ENCODE data around the gene RUNX1. TPM values are rescaled to one million over a fixed set of nuclear protein-coding genes. Genes with fewer than 3 reads are reported as not detected.

Gene RUNX1
- total RNA-seq, 2 experiments from 2014 or later: 49.5 to 58.8 TPM

DNA sequence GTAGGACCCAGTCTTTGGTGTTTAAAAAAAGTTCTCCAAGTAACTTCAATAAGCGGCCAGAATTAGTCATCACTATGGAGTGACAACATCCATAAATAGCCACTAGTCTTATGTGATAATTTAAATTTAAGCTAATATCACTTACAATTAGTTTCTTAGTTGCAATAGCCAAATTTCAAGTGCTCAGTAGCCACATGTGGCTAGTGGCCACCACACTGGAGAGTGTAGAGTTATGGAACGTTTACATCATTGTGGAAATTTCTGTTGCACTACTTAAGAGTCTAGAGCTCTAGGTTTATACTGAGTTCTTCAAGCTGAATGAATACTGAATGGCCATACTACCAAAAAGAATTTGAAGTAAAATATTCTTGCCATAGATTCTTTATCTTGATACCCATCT is 121.1 kb downstream of the RUNX1 start:
- no peak for ATAC-seq
- ChIA-PET CTCF (interaction anchor here (0.9 to 1.6 kb wide), 5 partner anchors 8 to 371 kb away, joined by 3 to 4 read pairs (median 3); no protein-coding TSS in a partner anchor), POLR2A (interaction anchor here (0.6 kb wide), 1 partner anchor 326 kb away, joined by 5 read pairs; no protein-coding TSS in a partner anchor)
- Mint-ChIP-seq H3K9me3 (ENCODE audit: low read depth) (no peaks in the 10 kb centered on the region), H3K4me1 (peaks cover 81% of the 10 kb centered on the region), H3K36me3 (ENCODE audit: low read depth) (peaks cover 24% of the 10 kb centered on the region), H3K27me3 (no peaks in the 10 kb centered on the region), H3K4me3 (no peak overlapping the region), H3K27ac (no peak overlapping the region)
- intact Hi-C loops (cut with DNase I, micrococcal nuclease): no loop called here
- DNase-seq: no peak

DNA sequence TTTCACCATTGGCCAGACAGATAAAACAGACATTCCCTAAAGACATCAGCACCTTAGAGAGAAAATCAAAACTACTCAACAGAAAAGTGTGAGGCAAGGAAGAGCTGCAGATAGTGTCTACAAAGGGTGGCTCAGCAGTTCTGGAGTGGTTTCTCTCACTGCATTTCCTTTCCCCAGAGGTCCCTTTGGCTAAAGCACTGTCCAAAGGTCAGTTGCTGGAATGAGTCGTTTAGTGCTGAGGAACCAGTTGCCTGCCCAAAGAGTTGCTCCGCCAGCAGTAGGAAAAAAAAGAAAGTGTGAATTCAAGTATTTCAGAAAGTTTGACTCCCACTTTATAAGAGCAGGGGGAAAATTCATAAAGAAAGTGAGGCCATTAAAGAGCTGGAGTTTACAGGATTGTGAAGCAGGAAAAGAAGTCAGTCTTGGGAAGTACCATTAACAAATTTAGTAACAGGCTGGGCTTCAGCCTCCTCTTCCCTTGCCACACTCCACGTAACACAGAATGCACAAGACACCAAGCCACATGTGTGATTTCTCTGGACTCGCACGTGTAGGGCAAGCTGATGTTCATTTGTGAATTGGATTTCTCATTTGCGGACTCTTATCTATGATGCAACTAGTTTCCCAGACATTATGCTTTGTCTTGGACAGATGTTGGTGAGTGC is 122.2 kb downstream of the RUNX1 start:
- DNase-seq (no peak), ATAC-seq (no peak)
- H3K27me3 Mint-ChIP-seq: no peaks in the 10 kb centered on the region
- no peak overlapping the region for H3K4me3 Mint-ChIP-seq
- POLR2A ChIA-PET: no interaction called here
- CTCF ChIA-PET: no interaction called here
- H3K36me3 Mint-ChIP-seq (ENCODE audit: low read depth): peaks cover 23% of the 10 kb centered on the region
- H3K4me1 Mint-ChIP-seq: peaks cover 82% of the 10 kb centered on the region
- intact Hi-C loops (cut with DNase I, micrococcal nuclease): no loop called here
- H3K9me3 Mint-ChIP-seq (ENCODE audit: low read depth): no peaks in the 10 kb centered on the region
- peak overlapping the region; percentile 34 for H3K27ac Mint-ChIP-seq

DNA sequence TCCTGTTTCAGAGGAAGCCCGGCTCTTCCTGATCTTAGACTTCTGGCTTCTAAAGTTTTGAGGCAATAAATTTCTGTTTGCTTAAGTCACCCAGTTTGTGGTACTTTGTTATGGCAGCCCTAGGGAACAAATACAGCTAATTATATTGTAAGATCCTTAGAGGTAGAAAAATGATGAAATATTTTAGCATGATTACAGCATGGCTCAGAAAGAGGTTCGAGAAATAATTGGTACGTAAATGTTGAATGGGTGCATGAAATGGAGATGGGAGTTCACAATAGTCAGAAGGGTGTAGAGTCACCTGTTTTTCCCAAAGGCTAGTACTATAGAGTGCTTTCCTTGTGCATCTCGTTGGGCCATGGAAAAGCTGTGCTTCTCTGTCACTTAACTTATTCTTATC is 123.5 kb downstream of the RUNX1 start:
- Mint-ChIP-seq H3K27ac (peak overlapping the region; percentile 37), H3K36me3 (ENCODE audit: low read depth) (peaks cover 28% of the 10 kb centered on the region), H3K4me3 (no peak overlapping the region), H3K27me3 (no peaks in the 10 kb centered on the region), H3K4me1 (peaks cover 82% of the 10 kb centered on the region), H3K9me3 (ENCODE audit: low read depth) (no peaks in the 10 kb centered on the region)
- ATAC-seq: no peak
- ChIA-PET CTCF (interaction anchor here (0.6 kb wide), 1 partner anchor 1179 kb away, joined by 5 read pairs; no protein-coding TSS in a partner anchor), POLR2A (no interaction called here)
- DNase-seq: no peak
- intact Hi-C loops (cut with DNase I, micrococcal nuclease): no loop called here

- Mint-ChIP-seq H3K27ac (peak overlapping the region; percentile 37), H3K4me1 (peaks cover 83% of the 10 kb centered on the region), H3K4me3 (no peak overlapping the region), H3K36me3 (ENCODE audit: low read depth) (peaks cover 31% of the 10 kb centered on the region), H3K27me3 (no peaks in the 10 kb centered on the region), H3K9me3 (ENCODE audit: low read depth) (no peaks in the 10 kb centered on the region)
- ATAC-seq (no peak), DNase-seq (no peak)
- ChIA-PET POLR2A (interaction anchor here (0.6 kb wide), 1 partner anchor 8 kb away, joined by 3 read pairs; no protein-coding TSS in a partner anchor), CTCF (interaction anchor here (0.6 to 1.3 kb wide), 2 partner anchors 9 to 1180 kb away, joined by 5 to 8 read pairs; no protein-coding TSS in a partner anchor)
- intact Hi-C loops (cut with DNase I, micrococcal nuclease): no loop called here
These were observed 124.2 kb downstream of the RUNX1 start for GRCh38 chr21:34924771-34925419.

DNA sequence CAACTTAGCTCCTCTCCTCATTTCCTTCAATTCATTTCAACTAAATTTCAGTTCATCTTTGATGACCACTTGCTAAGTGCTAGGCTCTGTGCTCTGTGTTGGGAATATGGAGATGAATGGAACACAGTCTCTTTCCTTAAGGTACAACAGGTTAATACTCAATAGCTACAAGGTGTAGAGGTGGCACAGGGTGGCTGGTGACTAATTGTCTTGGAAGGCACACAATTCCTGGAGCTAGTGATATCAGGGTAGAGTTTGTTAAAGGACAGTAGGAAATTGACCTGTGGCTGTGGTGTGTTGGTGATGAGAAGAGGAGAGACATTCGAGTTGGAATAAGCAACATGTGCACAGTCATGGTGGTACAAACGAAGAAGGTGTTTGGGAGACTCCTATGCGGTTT is 124.9 kb downstream of the RUNX1 start:
- Mint-ChIP-seq H3K4me1 (peaks cover 86% of the 10 kb centered on the region), H3K27me3 (no peaks in the 10 kb centered on the region), H3K36me3 (ENCODE audit: low read depth) (peaks cover 36% of the 10 kb centered on the region), H3K27ac (peak overlapping the region; percentile 49), H3K4me3 (no peak overlapping the region), H3K9me3 (ENCODE audit: low read depth) (no peaks in the 10 kb centered on the region)
- ATAC-seq (no peak), DNase-seq (no peak)
- CTCF ChIA-PET: interaction anchor here (1.3 kb wide), 1 partner anchor 10 kb away, joined by 8 read pairs; no protein-coding TSS in a partner anchor
- POLR2A ChIA-PET: interaction anchor here (0.6 kb wide), 1 partner anchor 9 kb away, joined by 3 read pairs; no protein-coding TSS in a partner anchor
- intact Hi-C loops (cut with DNase I, micrococcal nuclease): no loop called here

- ATAC-seq (no peak), DNase-seq (no peak)
- ChIA-PET POLR2A (no interaction called here), CTCF (interaction anchor here (1.0 to 1.3 kb wide), 2 partner anchors 9 to 10 kb away, joined by 3 to 8 read pairs; no protein-coding TSS in a partner anchor)
- peaks cover 82% of the 10 kb centered on the region for H3K4me1 Mint-ChIP-seq
- H3K9me3 Mint-ChIP-seq (ENCODE audit: low read depth): no peaks in the 10 kb centered on the region
- H3K36me3 Mint-ChIP-seq (ENCODE audit: low read depth): peaks cover 37% of the 10 kb centered on the region
- no peak overlapping the region for H3K4me3 Mint-ChIP-seq
- H3K27me3 Mint-ChIP-seq: no peaks in the 10 kb centered on the region
- intact Hi-C loops (cut with DNase I, micrococcal nuclease): no loop called here
- peak overlapping the region; percentile 49 for H3K27ac Mint-ChIP-seq
These were observed 125.5 kb downstream of the RUNX1 start for GRCh38 chr21:34923626-34924025.

- H3K4me1 Mint-ChIP-seq: peaks cover 81% of the 10 kb centered on the region
- H3K36me3 Mint-ChIP-seq (ENCODE audit: low read depth): peaks cover 37% of the 10 kb centered on the region
- CTCF ChIA-PET: interaction anchor here (1.0 kb wide), 1 partner anchor 9 kb away, joined by 3 read pairs; no protein-coding TSS in a partner anchor
- no peaks in the 10 kb centered on the region for H3K9me3 Mint-ChIP-seq (ENCODE audit: low read depth)
- H3K27me3 Mint-ChIP-seq: no peaks in the 10 kb centered on the region
- POLR2A ChIA-PET: no interaction called here
- intact Hi-C loops (cut with DNase I, micrococcal nuclease): no loop called here
- no peak overlapping the region for H3K4me3 Mint-ChIP-seq
- ATAC-seq (no peak), DNase-seq (no peak)
- peak overlapping the region; percentile 35 for H3K27ac Mint-ChIP-seq
These were observed 125.9 kb downstream of the RUNX1 start for GRCh38 chr21:34923202-34923601.

GRCh38 chr21:34922479-34922878 is 126.6 kb downstream of the RUNX1 start:
- H3K4me1 Mint-ChIP-seq: peaks cover 75% of the 10 kb centered on the region
- POLR2A ChIA-PET: no interaction called here
- H3K27ac Mint-ChIP-seq: no peak overlapping the region
- ATAC-seq: no peak
- intact Hi-C loops (cut with DNase I, micrococcal nuclease): no loop called here
- no peak for DNase-seq
- H3K27me3 Mint-ChIP-seq: no peaks in the 10 kb centered on the region
- no peaks in the 10 kb centered on the region for H3K9me3 Mint-ChIP-seq (ENCODE audit: low read depth)
- CTCF ChIA-PET: interaction anchor here (1.0 kb wide), 1 partner anchor 10 kb away, joined by 3 read pairs; no protein-coding TSS in a partner anchor
- H3K36me3 Mint-ChIP-seq (ENCODE audit: low read depth): peaks cover 37% of the 10 kb centered on the region
- no peak overlapping the region for H3K4me3 Mint-ChIP-seq

DNA sequence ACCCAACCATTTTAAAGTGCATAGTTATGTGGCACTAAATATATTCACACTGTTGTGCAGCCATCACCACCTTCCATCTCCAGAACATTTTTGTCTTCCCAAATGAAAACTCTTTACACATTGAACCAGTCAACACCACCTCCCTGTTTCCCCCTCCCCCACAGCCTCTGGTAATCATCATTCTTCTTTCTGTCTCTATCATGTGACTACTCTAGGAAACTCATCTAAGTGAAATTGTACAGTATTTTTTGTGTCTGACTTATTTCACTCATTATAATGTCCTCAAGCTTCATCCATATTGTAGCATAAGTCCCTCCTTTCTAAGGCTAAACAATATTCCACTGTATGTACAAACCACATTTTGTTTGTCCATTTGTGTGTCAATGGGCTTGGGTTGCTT is 128.0 kb downstream of the RUNX1 start:
- CTCF ChIA-PET: interaction anchor here (1.0 to 1.3 kb wide), 3 partner anchors 11 to 27 kb away, joined by 3 to 4 read pairs (median 3); no protein-coding TSS in a partner anchor
- H3K36me3 Mint-ChIP-seq (ENCODE audit: low read depth): peaks cover 38% of the 10 kb centered on the region
- intact Hi-C loops (cut with DNase I, micrococcal nuclease): no loop called here
- H3K9me3 Mint-ChIP-seq (ENCODE audit: low read depth): no peaks in the 10 kb centered on the region
- no peak for DNase-seq
- peak overlapping the region; percentile 14 for H3K27ac Mint-ChIP-seq
- ATAC-seq: no peak
- no peaks in the 10 kb centered on the region for H3K27me3 Mint-ChIP-seq
- POLR2A ChIA-PET: no interaction called here
- H3K4me3 Mint-ChIP-seq: no peak overlapping the region
- H3K4me1 Mint-ChIP-seq: peaks cover 72% of the 10 kb centered on the region

GRCh38 chr21:34919406-34919805 is 129.7 kb downstream of the RUNX1 start:
- intact Hi-C loops (cut with DNase I, micrococcal nuclease): no loop called here
- Mint-ChIP-seq H3K4me1 (peaks cover 58% of the 10 kb centered on the region), H3K27ac (peak overlapping the region; percentile 52), H3K9me3 (ENCODE audit: low read depth) (no peaks in the 10 kb centered on the region), H3K4me3 (no peak overlapping the region), H3K27me3 (no peaks in the 10 kb centered on the region), H3K36me3 (ENCODE audit: low read depth) (peaks cover 29% of the 10 kb centered on the region)
- no peak for ATAC-seq
- no peak for DNase-seq
- CTCF ChIA-PET: interaction anchor here (1.1 to 2.0 kb wide), 3 partner anchors 9 to 23 kb away, joined by 4 to 6 read pairs (median 4); no protein-coding TSS in a partner anchor
- POLR2A ChIA-PET: no interaction called here

- H3K4me3 Mint-ChIP-seq: no peak overlapping the region
- ATAC-seq (no peak), DNase-seq (no peak)
- H3K27ac Mint-ChIP-seq: no peak overlapping the region
- H3K9me3 Mint-ChIP-seq (ENCODE audit: low read depth): no peaks in the 10 kb centered on the region
- peaks cover 49% of the 10 kb centered on the region for H3K4me1 Mint-ChIP-seq
- H3K27me3 Mint-ChIP-seq: no peaks in the 10 kb centered on the region
- ChIA-PET CTCF (no interaction called here), POLR2A (no interaction called here)
- intact Hi-C loops (cut with DNase I, micrococcal nuclease): no loop called here
- H3K36me3 Mint-ChIP-seq (ENCODE audit: low read depth): peaks cover 18% of the 10 kb centered on the region
These were observed 132.7 kb downstream of the RUNX1 start for GRCh38 chr21:34916446-34916845.

Data from activated CD4-positive, alpha-beta T cell treated with anti-CD3 and anti-CD28 coated beads for 36 hours (primary cell).